ENCODE results near the gene ZNF362. TPM values are rescaled to one million over a fixed set of nuclear protein-coding genes. Genes with fewer than 3 reads are reported as not detected.

Gene ZNF362
- total RNA-seq, 1 donor from 2014 or later = 5.1 TPM

GRCh38 chr1:33343539-33343938 is 87.2 kb downstream of the ZNF362 start:
- no peak for DNase-seq (ENCODE audit: low read depth, low spot score)

GRCh38 chr1:33344896-33345560 is 88.7 kb downstream of the ZNF362 start:
- no peak for DNase-seq (ENCODE audit: low read depth, low spot score)

DNA sequence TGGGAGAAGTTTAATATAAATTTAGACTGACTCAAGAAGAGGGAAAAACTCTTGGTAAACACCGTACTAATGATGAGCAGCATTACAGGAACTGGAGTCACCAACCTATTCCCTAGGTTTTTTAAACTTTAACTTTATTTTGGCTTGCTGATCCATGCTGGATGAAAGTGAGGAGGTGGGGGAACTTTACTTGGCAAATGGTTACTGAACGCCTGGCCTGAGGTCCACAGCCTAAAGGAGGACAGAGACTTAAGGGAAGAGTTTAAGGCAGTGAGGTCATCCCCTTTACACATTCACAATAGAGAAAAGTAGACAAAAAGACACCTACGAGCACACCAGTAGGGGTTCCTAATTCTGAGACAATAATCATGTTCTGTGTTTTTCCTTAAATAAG is 90.2 kb downstream of the ZNF362 start:
- no peak for DNase-seq (ENCODE audit: low read depth, low spot score)

DNA sequence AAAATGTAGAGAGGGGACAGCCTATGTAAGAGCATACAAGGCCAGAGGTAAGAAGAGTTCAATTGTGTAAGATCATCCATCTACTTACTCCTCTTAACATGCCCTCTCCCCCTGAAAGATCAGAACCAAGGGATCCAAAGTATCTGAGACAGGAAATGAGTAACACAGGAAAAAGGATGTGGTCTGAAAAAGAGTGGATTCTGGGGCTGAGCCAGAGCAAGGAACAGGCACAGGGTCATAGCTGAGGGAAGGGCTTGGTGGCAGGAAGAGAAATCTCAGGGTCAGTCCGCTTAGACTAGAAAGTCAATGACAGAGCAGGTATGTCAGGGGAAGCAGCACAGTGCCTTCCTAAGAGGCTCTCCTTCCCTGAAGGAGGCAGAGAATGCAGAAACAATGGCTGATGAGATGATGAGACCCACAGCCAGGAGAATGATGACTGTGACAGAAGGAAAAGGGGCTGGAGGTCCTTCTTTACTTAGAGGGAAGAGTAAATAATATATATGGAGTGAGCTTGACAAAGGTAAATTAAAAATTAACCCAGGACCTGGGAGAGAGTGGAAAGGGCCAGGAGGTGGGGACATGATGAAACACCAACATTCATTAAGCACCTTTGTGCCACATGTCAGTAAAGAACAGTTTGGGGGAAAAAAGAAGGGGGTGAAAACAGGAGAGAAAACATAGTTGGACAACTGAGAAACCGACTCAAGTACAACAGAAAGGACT is 90.8 kb downstream of the ZNF362 start:
- DNase-seq (ENCODE audit: low read depth, low spot score) = peak; percentile 69

DNA sequence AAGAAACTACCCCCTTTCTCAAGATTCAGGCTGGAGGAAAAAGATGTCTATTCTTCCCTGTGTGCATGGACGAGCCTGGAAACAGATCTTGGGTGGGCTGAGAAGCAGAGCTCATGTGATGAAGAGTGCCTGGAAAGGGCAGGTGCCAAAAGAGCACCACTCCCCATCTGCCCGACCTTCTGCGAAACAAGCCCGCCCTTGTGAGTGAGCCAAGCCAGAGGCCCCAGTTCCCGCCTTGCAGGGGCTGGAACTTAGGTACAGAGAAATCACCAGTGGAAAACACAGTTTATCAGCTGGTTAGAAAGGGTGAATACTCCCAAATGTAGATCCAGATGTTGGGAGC is 91.3 kb downstream of the ZNF362 start:
- DNase-seq (ENCODE audit: low read depth, low spot score) = no peak

GRCh38 chr1:33348194-33348593 is 91.9 kb downstream of the ZNF362 start:
- no peak for DNase-seq (ENCODE audit: low read depth, low spot score)

- no peak for DNase-seq (ENCODE audit: low read depth, low spot score)
Observed at GRCh38 chr1:33348676-33349080, 92.4 kb downstream of the ZNF362 start.

GRCh38 chr1:33349081-33349759 is 92.9 kb downstream of the ZNF362 start:
- no peak for DNase-seq (ENCODE audit: low read depth, low spot score)

- DNase-seq (ENCODE audit: low read depth, low spot score) = no peak
Observed at GRCh38 chr1:33349778-33350610, 93.7 kb downstream of the ZNF362 start.

Other genes starting within 250 kb of the ZNF362 start
- gene AK2, start 219.6 kb upstream of the ZNF362 start, total RNA-seq = 102 and 132 TPM in 2 replicates
- gene AZIN2, start 175.3 kb upstream of the ZNF362 start, total RNA-seq = 0.74 and 0.99 TPM in 2 replicates
- gene TRIM62, start 74.4 kb upstream of the ZNF362 start, total RNA-seq = 1.1 and 1.5 TPM in 2 replicates
- not detected in 2 replicates for gene A3GALT2, start 64.6 kb downstream of the ZNF362 start, total RNA-seq
- gene PHC2, start 174.6 kb downstream of the ZNF362 start, total RNA-seq = 80.6 and 84.7 TPM in 2 replicates
- 5.9 and 10.5 TPM in 2 replicates for gene ZSCAN20, start 216.2 kb downstream of the ZNF362 start, total RNA-seq